SK-N-SH (cell line): Measurements from ENCODE around the gene CENPP. TPM values are rescaled to one million over a fixed set of nuclear protein-coding genes. Genes with fewer than 3 reads are reported as not detected.

Experiments
- CTCF ChIA-PET: fragments of 300-600, 350-600 bp; formaldehyde crosslinking; extraction: SDS; loops from one replicate; lab custom pipeline; 2021; lab: Yijun Ruan, JAX
- POLR2A ChIA-PET: fragments of 350-600 bp; sonication (Branson Sonifier 250); formaldehyde crosslinking; extraction: SDS; loops from one replicate; lab custom pipeline; 2020; ENCODE audit warnings: antibody characterized with exemption, inconsistent platforms; lab: Yijun Ruan, JAX
- DNase-seq: peaks from one replicate; pipeline ENCODE4 v3.0.0; 2012
- H2AFZ ChIP-seq: fragments of 200-600 bp; sonication (generic); 2 replicates; pipeline ENCODE4 v1.8.1; 2016; ENCODE audit warnings: antibody characterized with exemption, mild to moderate bottlenecking, low read depth
- H3F3A ChIP-seq: fragments of 200-600 bp; sonication (generic); replicated peaks from 2 replicates; pipeline ENCODE3; 2016; ENCODE audit warnings: antibody characterized with exemption, mild to moderate bottlenecking; ENCODE audit not compliant: insufficient read depth
- H3K27ac ChIP-seq, 2 experiments: fragments of 200-500 bp in 1 of 2; fragments of 200-600 bp in 1 of 2; sonication (Bioruptor generic) in 1 of 2; sonication (generic), shearing (Covaris generic) in 1 of 2; 2 replicates each; pipeline versions ENCODE4 v1.5.1 to v1.6.1; 2014 to 2016; ENCODE audit warnings: low read depth in 2 of 2, inconsistent platforms in 1 of 2, low read length in 1 of 2, mild to moderate bottlenecking in 1 of 2, mixed read lengths in 1 of 2
- H3K27me3 ChIP-seq: fragments of 200-600 bp; sonication (generic), shearing (Covaris generic); 2 replicates; pipeline ENCODE4 v1.6.1; 2016; ENCODE audit warnings: mixed run types; ENCODE audit not compliant: insufficient read depth
- H3K36me3 ChIP-seq, 2 experiments: fragments of 200-500 bp in 1 of 2; fragments of 200-600 bp in 1 of 2; sonication (Bioruptor generic) in 1 of 2; sonication (generic) in 1 of 2; replicated peaks in 1 of 2; 2 replicates each; pipeline versions ENCODE3 to v1.5.1; 2014 to 2016; ENCODE audit warnings: low read length in 1 of 2, mild to moderate bottlenecking in 1 of 2; ENCODE audit not compliant: insufficient read depth in 2 of 2, control insufficient read depth in 1 of 2
- H3K4me1 ChIP-seq, 2 experiments: fragments of 200-500 bp in 1 of 2; fragments of 200-600 bp in 1 of 2; sonication (Bioruptor generic) in 1 of 2; sonication (generic), shearing (Covaris generic) in 1 of 2; 2 replicates each; pipeline versions ENCODE4 v1.5.1 to v1.6.1; 2014 to 2016; ENCODE audit warnings: low read depth in 1 of 2, low read length in 1 of 2, mixed run types in 1 of 2; ENCODE audit not compliant: insufficient read depth in 2 of 2, control insufficient read depth in 1 of 2
- H3K4me2 ChIP-seq: fragments of 200-600 bp; sonication (generic), shearing (Covaris generic); 2 replicates; pipeline ENCODE4 v1.6.1; 2017; ENCODE audit warnings: mixed run types
- H3K4me3 ChIP-seq, 2 experiments: fragments of 200-500 bp in 1 of 2; fragments of 200-600 bp in 1 of 2; sonication (Bioruptor generic) in 1 of 2; sonication (generic), shearing (Covaris generic) in 1 of 2; 2 replicates each; pipeline versions ENCODE4 v1.5.1 to v1.8.1; 2014 to 2016; ENCODE audit warnings: low read depth in 2 of 2, inconsistent platforms in 1 of 2, low read length in 1 of 2, mild to moderate bottlenecking in 1 of 2, mixed read lengths in 1 of 2, moderate library complexity in 1 of 2
- H3K79me2 ChIP-seq: fragments of 200-600 bp; sonication (generic); 2 replicates; pipeline ENCODE4 v1.8.1; 2017; ENCODE audit warnings: mild to moderate bottlenecking; ENCODE audit not compliant: insufficient read depth
- H3K9ac ChIP-seq: fragments of 200-600 bp; sonication (generic); 2 replicates; pipeline ENCODE4 v1.6.1; 2017; ENCODE audit warnings: mixed run types
- H3K9me2 ChIP-seq: fragments of 200-600 bp; sonication (generic); 2 replicates; pipeline ENCODE4 v1.6.1; 2017; ENCODE audit warnings: mixed run types
- H3K9me3 ChIP-seq: fragments of 200-600 bp; sonication (generic); 2 replicates; pipeline ENCODE4 v1.6.1; 2017; ENCODE audit warnings: mixed run types, mild to moderate bottlenecking, moderate library complexity
- H4K20me1 ChIP-seq: fragments of 200-600 bp; sonication (generic); 2 replicates; pipeline ENCODE4 v1.6.1; 2017; ENCODE audit warnings: mild to moderate bottlenecking, mixed run types; ENCODE audit not compliant: insufficient read depth
- CHD2 ChIP-seq: fragments of 150-350 bp; IDR thresholded peaks from 2 replicates; pipeline ENCODE4 v1.6.1; 2018; ENCODE audit warnings: low read length; ENCODE audit not compliant: partially characterized antibody
- CTCF ChIP-seq: fragments of 200-600 bp; sonication (generic); IDR thresholded peaks from 2 replicates; pipeline ENCODE4 v1.6.1; 2017; ENCODE audit warnings: antibody characterized with exemption, mild to moderate bottlenecking, moderate library complexity
- ELF1 ChIP-seq: IDR thresholded peaks from 2 replicates; pipeline ENCODE4 v1.4.0; 2012
- FOXM1 ChIP-seq: IDR thresholded peaks from 2 replicates; pipeline ENCODE4 v1.4.0; 2012; ENCODE audit warnings: low read depth, mild to moderate bottlenecking
- GATA2 ChIP-seq: sonication (generic); formaldehyde crosslinking; IDR thresholded peaks from 2 replicates; pipeline ENCODE4 v1.5.0; 2020; ENCODE audit warnings: mild to moderate bottlenecking, missing genetic modification reagents
- IRF3 ChIP-seq: fragments of 150-350 bp; IDR thresholded peaks from 2 replicates; pipeline ENCODE4 v1.6.1; 2016; ENCODE audit warnings: mild to moderate bottlenecking, low read depth, low read length
- MXI1 ChIP-seq: IDR thresholded peaks from 2 replicates; pipeline ENCODE4 v1.6.1; 2012; ENCODE audit warnings: mild to moderate bottlenecking, low read depth, low read length, improper control_type of control experiment
- PBX3 ChIP-seq: IDR thresholded peaks from 2 replicates; pipeline ENCODE4; 2012
- POLR2AphosphoS5 ChIP-seq: IDR thresholded peaks from 2 replicates; pipeline ENCODE4 v1.6.1; 2012; ENCODE audit warnings: low read depth, low read length
- REST ChIP-seq: IDR thresholded peaks from 2 replicates; pipeline ENCODE4 v1.6.1; 2012; ENCODE audit warnings: mild to moderate bottlenecking, low read depth, low read length, moderate library complexity
- SIN3A ChIP-seq: IDR thresholded peaks from 2 replicates; pipeline ENCODE4 v1.6.1; 2012; ENCODE audit warnings: low read depth, mild to moderate bottlenecking, low read length, moderate library complexity, borderline replicate concordance
- SMC3 ChIP-seq: IDR thresholded peaks from 2 replicates; pipeline ENCODE4 v1.6.1; 2012; ENCODE audit warnings: low read depth, low read length, improper control_type of control experiment
- TAF1 ChIP-seq: IDR thresholded peaks from 2 replicates; pipeline ENCODE4 v1.6.1; 2012; ENCODE audit warnings: low read depth, mild to moderate bottlenecking, low read length, moderate library complexity, borderline replicate concordance
- TCF12 ChIP-seq: IDR thresholded peaks from 2 replicates; pipeline ENCODE4 v1.4.0; 2012
- USF1 ChIP-seq: IDR thresholded peaks from 2 replicates; pipeline ENCODE4 v1.4.0; 2012; ENCODE audit warnings: low read depth, borderline replicate concordance
- USF2 ChIP-seq: fragments of 150-350 bp; IDR thresholded peaks from 2 replicates; pipeline ENCODE4 v1.6.1; 2017; ENCODE audit warnings: antibody characterized with exemption, low read length, low read depth, borderline replicate concordance
- WGBS: methylation state at CpG from one replicate; pipeline ENCODE4 v1.1.6; 2017; ENCODE audit warnings: low lambda C conversion rate; 5-methylcytosine and 5-hydroxymethylcytosine counted together
- polyA plus RNA-seq, 3 experiments: library from polyadenylated mRNA; depleted of rRNA; stranded (reverse); fragments of >200 nt; gene quantifications; 2 replicates each; pipeline ENCODE4 v1.2.3, GENCODE V29; 2012

Gene CENPP
- polyA plus RNA-seq, 1 of the 3 experiments (the other 2 are of a cell fraction): 1.3 TPM

GRCh38 chr9:92380603-92381002 is 54.9 kb downstream of the CENPP start:
- H2AFZ ChIP-seq: no peak overlapping the region
- H3K4me3 ChIP-seq: no peak overlapping the region
- no peaks in the 10 kb centered on the region for H3K9me2 ChIP-seq
- no peak overlapping the region for H3K4me2 ChIP-seq
- peaks cover 3% of the 10 kb centered on the region; the same call in 1 of the 2 replicates for H3K9me3 ChIP-seq
- H3K79me2 ChIP-seq: no peaks in the 10 kb centered on the region
- peaks cover 5 to 31% of the 10 kb centered on the region in 2 experiments; a peak in 3 of 4 replicates for H3K4me1 ChIP-seq
- no peak for DNase-seq
- H3F3A ChIP-seq: peaks cover 29% of the 10 kb centered on the region
- ChIA-PET CTCF (no interaction called here), POLR2A (no interaction called here)
- H3K9ac ChIP-seq: no peak overlapping the region
- H3K27ac ChIP-seq: no peak overlapping the region
- no peaks in the 10 kb centered on the region for H3K36me3 ChIP-seq
- no peaks in the 10 kb centered on the region for H3K27me3 ChIP-seq
- H4K20me1 ChIP-seq: no peaks in the 10 kb centered on the region
- no peak for TF ChIP-seq PBX3
- no peak for TF ChIP-seq GATA2 (CRISPR knock-in tag)
- no peak for TF ChIP-seq CTCF
- TF ChIP-seq TAF1: no peak
- TF ChIP-seq MXI1: no peak
- TF ChIP-seq ELF1: no peak
- TF ChIP-seq SIN3A: no peak
- no peak for TF ChIP-seq USF1
- TF ChIP-seq CHD2: no peak
- no peak for TF ChIP-seq TCF12
- no peak for TF ChIP-seq SMC3
- no peak for TF ChIP-seq REST
- no peak for TF ChIP-seq IRF3
- TF ChIP-seq POLR2AphosphoS5: no peak
- TF ChIP-seq USF2: no peak
- no peak for TF ChIP-seq FOXM1
- WGBS: 94% methylated on average over 2 of the region's 2 CpGs
